H9 (cell line): Measurements from ENCODE around the gene ITK. TPM values are rescaled to one million over a fixed set of nuclear protein-coding genes. Genes with fewer than 3 reads are reported as not detected.

ENCODE experiments used
- DNase-seq: peaks from one replicate; pipeline ENCODE4 v3.0.0-alpha.2; 2017
- H2AFZ ChIP-seq: one replicate; pipeline ENCODE4 v1.6.1; 2013; ENCODE audit warnings: mild to moderate bottlenecking, low read length, control low read depth, moderate library complexity
- H2AK5ac ChIP-seq: 2 replicates; pipeline ENCODE4 v1.6.1; 2013; ENCODE audit warnings: low read length, control low read depth, mixed read lengths; ENCODE audit not compliant: insufficient read length
- H2BK120ac ChIP-seq: one replicate; pipeline ENCODE4 v1.6.1; 2013; ENCODE audit warnings: low read depth, mild to moderate bottlenecking, low read length, control low read depth, inconsistent platforms; ENCODE audit not compliant: poor library complexity, severe bottlenecking
- H2BK12ac ChIP-seq: 2 replicates; pipeline ENCODE4 v1.6.1; 2013; ENCODE audit warnings: low read length, control low read depth, mixed read lengths, low read depth; ENCODE audit not compliant: insufficient read length
- H2BK15ac ChIP-seq: 2 replicates; pipeline ENCODE4 v1.6.1; 2013; ENCODE audit warnings: low read depth, low read length, control low read depth
- H2BK20ac ChIP-seq: one replicate; pipeline ENCODE4 v1.6.1; 2013; ENCODE audit warnings: low read depth, mild to moderate bottlenecking, low read length, control low read depth, inconsistent platforms; ENCODE audit not compliant: poor library complexity, severe bottlenecking
- H2BK5ac ChIP-seq: 2 replicates; pipeline ENCODE4 v1.6.1; 2013; ENCODE audit warnings: low read length, control low read depth, mixed read lengths; ENCODE audit not compliant: insufficient read length
- H3K14ac ChIP-seq: 2 replicates; pipeline ENCODE4 v1.6.1; 2013; ENCODE audit warnings: low read length, control low read depth; ENCODE audit not compliant: insufficient read depth
- H3K18ac ChIP-seq: 2 replicates; pipeline ENCODE4 v1.6.1; 2013; ENCODE audit warnings: low read depth, mild to moderate bottlenecking, mixed read lengths, low read length, control low read depth; ENCODE audit not compliant: insufficient read length
- H3K23ac ChIP-seq: 2 replicates; pipeline ENCODE4 v1.6.1; 2013; ENCODE audit warnings: low read length, control low read depth, mixed read lengths, low read depth; ENCODE audit not compliant: insufficient read length
- H3K23me2 ChIP-seq: 2 replicates; pipeline ENCODE4 v1.6.1; 2013; ENCODE audit warnings: low read depth, mild to moderate bottlenecking, mixed read lengths, low read length, control low read depth; ENCODE audit not compliant: insufficient read length, poor library complexity, severe bottlenecking
- H3K27ac ChIP-seq: 2 replicates; pipeline ENCODE4 v1.5.1; 2013; ENCODE audit warnings: low read length, control low read depth, mixed read lengths, low read depth; ENCODE audit not compliant: insufficient read length
- H3K27me3 ChIP-seq: 2 replicates; pipeline ENCODE4 v1.6.1; 2013; ENCODE audit warnings: low read length, control low read depth, inconsistent platforms; ENCODE audit not compliant: insufficient read depth
- H3K4ac ChIP-seq: 2 replicates; pipeline ENCODE4 v1.6.1; 2013; ENCODE audit warnings: low read depth, mild to moderate bottlenecking, control low read depth, inconsistent platforms, low read length, moderate library complexity
- H3K4me1 ChIP-seq: 2 replicates; pipeline ENCODE4 v1.6.1; 2013; ENCODE audit warnings: low read length, control low read depth, inconsistent platforms; ENCODE audit not compliant: insufficient read depth
- H3K4me2 ChIP-seq: 2 replicates; pipeline ENCODE4 v1.6.1; 2013; ENCODE audit warnings: low read length, control low read depth, mixed read lengths; ENCODE audit not compliant: insufficient read length, insufficient read depth
- H3K56ac ChIP-seq: 2 replicates; pipeline ENCODE4 v1.6.1; 2013; ENCODE audit warnings: low read depth, mild to moderate bottlenecking, mixed read lengths, low read length, control low read depth; ENCODE audit not compliant: insufficient read length
- H3K79me1 ChIP-seq: 2 replicates; pipeline ENCODE4 v1.6.1; 2013; ENCODE audit warnings: low read depth, mild to moderate bottlenecking, moderate library complexity, low read length, control low read depth, inconsistent platforms; ENCODE audit not compliant: insufficient read depth, poor library complexity, severe bottlenecking
- H3K79me2 ChIP-seq: 2 replicates; pipeline ENCODE4 v1.6.1; 2013; ENCODE audit warnings: low read length, control low read depth, inconsistent platforms; ENCODE audit not compliant: insufficient read depth
- H3K9ac ChIP-seq: 2 replicates; pipeline ENCODE4 v1.6.1; 2013; ENCODE audit warnings: low read length, control low read depth, mixed read lengths; ENCODE audit not compliant: insufficient read length; ENCODE audit errors: extremely low read depth
- H3K9me3 ChIP-seq: one replicate; pipeline ENCODE4 v1.6.1; 2013; ENCODE audit warnings: low read depth, low read length, inconsistent platforms; ENCODE audit not compliant: control insufficient read depth
- H3T11ph ChIP-seq: one replicate; pipeline ENCODE4 v1.6.1; 2013; ENCODE audit warnings: mild to moderate bottlenecking, low read length, control low read depth, inconsistent platforms
- H4K20me1 ChIP-seq: one replicate; pipeline ENCODE4 v1.6.1; 2013; ENCODE audit not compliant: control insufficient read depth, insufficient read length, insufficient read depth
- H4K5ac ChIP-seq: 2 replicates; pipeline ENCODE4 v1.6.1; 2013; ENCODE audit warnings: low read depth, mild to moderate bottlenecking, mixed read lengths, low read length, control low read depth; ENCODE audit not compliant: insufficient read length
- H4K8ac ChIP-seq: replicated peaks from 2 replicates; pipeline ENCODE4 v1.6.1; 2013; ENCODE audit warnings: low read length, control low read depth, mixed read lengths, low read depth; ENCODE audit not compliant: insufficient read length
- H4K91ac ChIP-seq: 2 replicates; pipeline ENCODE4 v1.6.1; 2013; ENCODE audit warnings: low read depth, mild to moderate bottlenecking, moderate library complexity, mixed read lengths, low read length, control low read depth; ENCODE audit not compliant: insufficient read length
- H3K27ac Mint-ChIP-seq, 3 experiments: 2 replicates in 2 of 3; 3 replicates in 1 of 3; pipeline ENCODE4 v1.8.0; 2020 to 2021; ENCODE audit warnings: mixed read lengths in 3 of 3, mild to moderate bottlenecking in 1 of 3, moderate library complexity in 1 of 3
- H3K27me3 Mint-ChIP-seq: 2 replicates; pipeline ENCODE4 v1.8.0; 2021; ENCODE audit warnings: low read depth, mild to moderate bottlenecking, moderate library complexity, mixed read lengths
- H3K36me3 Mint-ChIP-seq, 3 experiments: 2 replicates in 2 of 3; 3 replicates in 1 of 3; pipeline ENCODE4 v1.8.0; 2020 to 2021; ENCODE audit warnings: low read depth in 3 of 3, mixed read lengths in 3 of 3; ENCODE audit not compliant: insufficient read depth in 1 of 3
- H3K4me1 Mint-ChIP-seq, 2 experiments: 2 replicates each; pipeline ENCODE4 v1.8.0; 2020; ENCODE audit warnings: mixed read lengths in 2 of 2
- H3K4me3 Mint-ChIP-seq, 2 experiments: 2 replicates in 1 of 2; 3 replicates in 1 of 2; pipeline ENCODE4 v1.8.0; 2020 to 2021; ENCODE audit warnings: mild to moderate bottlenecking in 2 of 2, mixed read lengths in 2 of 2, moderate library complexity in 1 of 2
- H3K9me3 Mint-ChIP-seq, 2 experiments: 2 replicates in 1 of 2; 3 replicates in 1 of 2; pipeline ENCODE4 v1.8.0; 2020; ENCODE audit warnings: mild to moderate bottlenecking in 2 of 2, mixed read lengths in 2 of 2, moderate library complexity in 1 of 2
- CTCF ChIP-seq: fragments of 200-600 bp; sonication (generic); conservative IDR thresholded peaks from 3 replicates; pipeline ENCODE4 v1.8.0; 2021; ENCODE audit warnings: antibody characterized with exemption, mild to moderate bottlenecking
- WGBS: extraction: QIAGEN DNeasy Blood & Tissue Kit; methylation state at CpG from one replicate; pipeline ENCODE4 v1.1.7; 2013; ENCODE audit warnings: missing lambda C conversion rate, low lambda C conversion rate, mixed read lengths; ENCODE audit not compliant: insufficient read length; ENCODE audit errors: extremely low coverage; 5-methylcytosine and 5-hydroxymethylcytosine counted together
- total RNA-seq: library from RNA; stranded (reverse); gene quantifications from 2 replicates; pipeline ENCODE4 v1.2.1, GENCODE V29; 2021

The ITK gene
- total RNA-seq, 1 experiment from 2014 or later: 0.22 TPM

GRCh38 chr5:157213527-157214243, 33.0 kb downstream of the ITK start:
- H2BK15ac ChIP-seq: no peak overlapping the region
- no peak overlapping the region for H3K56ac ChIP-seq
- Mint-ChIP-seq H3K27me3 (no peaks in the 10 kb centered on the region; the same call in 1 of the 2 replicates), H3K4me3 (no peak overlapping the region), H3K27ac (no peak overlapping the region), H3K9me3 (no peaks in the 10 kb centered on the region), H3K36me3 (no peaks in the 10 kb centered on the region), H3K4me1 (peaks cover 2 to 4% of the 10 kb centered on the region in 2 experiments; a peak in 1 of 4 replicates)
- no peaks in the 10 kb centered on the region for H3K4me1 ChIP-seq
- H3K79me2 ChIP-seq: 0 out of 2 replicates have a peak, but pooled peaks cover 1% of the 10 kb centered on the region
- no peak overlapping the region for H2BK20ac ChIP-seq
- no peak overlapping the region for H2BK120ac ChIP-seq
- H3K4me2 ChIP-seq: no peak overlapping the region
- H3K79me1 ChIP-seq: no peaks in the 10 kb centered on the region
- H3K23ac ChIP-seq: no peak overlapping the region
- H2AFZ ChIP-seq: no peak overlapping the region
- H3K18ac ChIP-seq: no peak overlapping the region
- H4K5ac ChIP-seq: no peak overlapping the region
- no peaks in the 10 kb centered on the region for H4K20me1 ChIP-seq
- H2BK5ac ChIP-seq: no peak overlapping the region
- H2BK12ac ChIP-seq: no peak overlapping the region
- no CpG with 5 or more reads among the region's 7 CpGs for WGBS
- H3K9me3 ChIP-seq: no peaks in the 10 kb centered on the region
- no peak overlapping the region for H3K14ac ChIP-seq
- no peak overlapping the region for H2AK5ac ChIP-seq
- no peak for TF ChIP-seq CTCF
- DNase-seq: no peak
- no peak overlapping the region for H4K91ac ChIP-seq
- no peak overlapping the region for H3K4ac ChIP-seq
- H3K27ac ChIP-seq: no peak overlapping the region
- no peak overlapping the region for H3T11ph ChIP-seq
- no peaks in the 10 kb centered on the region for H3K23me2 ChIP-seq
- no peaks in the 10 kb centered on the region for H3K27me3 ChIP-seq
- no peak overlapping the region for H4K8ac ChIP-seq
- no peak overlapping the region for H3K9ac ChIP-seq
